GM08714 (cell line): ENCODE data around the gene EML5.

Experiments
- H3K4me3 ChIP-seq: fragments of 200-500 bp; sonication (Bioruptor generic); 2 replicates; pipeline ENCODE4 v1.5.1; 2014; ENCODE audit warnings: mild to moderate bottlenecking, low read length, inconsistent platforms
- ZNF274 ChIP-seq: IDR thresholded peaks from 2 replicates; pipeline ENCODE4 v1.6.1; 2012; ENCODE audit warnings: mild to moderate bottlenecking, low read depth, low read length

The EML5 gene

GRCh38 chr14:88598097-88598675 lies 194.6 kb downstream of the EML5 start:
- no peak for TF ChIP-seq ZNF274
- no peak overlapping the region for H3K4me3 ChIP-seq

GRCh38 chr14:88597601-88598000 lies 195.2 kb downstream of the EML5 start:
- no peak for TF ChIP-seq ZNF274
- H3K4me3 ChIP-seq, result no peak overlapping the region

GRCh38 chr14:88597038-88597437 lies 195.7 kb downstream of the EML5 start:
- no peak for TF ChIP-seq ZNF274
- no peak overlapping the region for H3K4me3 ChIP-seq

GRCh38 chr14:88592031-88592430 lies 200.7 kb downstream of the EML5 start:
- TF ChIP-seq ZNF274, result no peak
- no peak overlapping the region for H3K4me3 ChIP-seq

- H3K4me3 ChIP-seq, result no peak overlapping the region
- no peak for TF ChIP-seq ZNF274
Measured at GRCh38 chr14:88590173-88590572, 202.6 kb downstream of the EML5 start.

GRCh38 chr14:88588081-88588480 lies 204.7 kb downstream of the EML5 start:
- no peak overlapping the region for H3K4me3 ChIP-seq
- no peak for TF ChIP-seq ZNF274

GRCh38 chr14:88584451-88584850 lies 208.3 kb downstream of the EML5 start:
- no peak overlapping the region for H3K4me3 ChIP-seq
- TF ChIP-seq ZNF274, result no peak

GRCh38 chr14:88576222-88576621 lies 216.5 kb downstream of the EML5 start:
- H3K4me3 ChIP-seq, result no peak overlapping the region

GRCh38 chr14:88572117-88572516 lies 220.6 kb downstream of the EML5 start:
- TF ChIP-seq ZNF274, result no peak
- H3K4me3 ChIP-seq, result no peak overlapping the region

More at GRCh38 chr14:88576222-88576621, 216.5 kb downstream of the EML5 start:
- no peak for TF ChIP-seq ZNF274

- no peak overlapping the region for H3K4me3 ChIP-seq
- no peak for TF ChIP-seq ZNF274
Measured at GRCh38 chr14:88568196-88568595, 224.6 kb downstream of the EML5 start.

- no peak for TF ChIP-seq ZNF274
Measured at GRCh38 chr14:88565427-88565826, 227.3 kb downstream of the EML5 start.

GRCh38 chr14:88563845-88564244 lies 228.9 kb downstream of the EML5 start:
- peak overlapping the region; percentile 95 for H3K4me3 ChIP-seq
- TF ChIP-seq ZNF274, result no peak

More at GRCh38 chr14:88565427-88565826, 227.3 kb downstream of the EML5 start:
- H3K4me3 ChIP-seq, result no peak overlapping the region

- peak within 1 kb of the TSS; percentile 95 for H3K4me3 ChIP-seq
- no peak for TF ChIP-seq ZNF274
Measured at GRCh38 chr14:88562831-88563686, 229.7 kb downstream of the EML5 start, which contains the start of gene ZC3H14. TSS of gene ZC3H14 (plus strand) at chr14:88563037. CDS start at chr14:88563134, 97 bp downstream.

GRCh38 chr14:88562532-88562830 lies 230.3 kb downstream of the EML5 start:
- TF ChIP-seq ZNF274, result no peak
- H3K4me3 ChIP-seq, result peak overlapping the region; percentile 95; the same call in 1 of the 2 replicates
